ENCODE measurements around the gene STK33.

- TF ChIP-seq CTCF (IDR thresholded peaks at IDR 0.05), result no peak
- no peak for TF ChIP-seq POLR2A (IDR thresholded peaks at IDR 0.05)
Observed at GRCh38 chr11:8527939-8528338, 66.1 kb downstream of the STK33 start.

Measured in adrenal gland (tissue), 5 donors.